Measurements from ENCODE around the gene HTD2.

HTD2 gene

GRCh38 chr3:58293516-58293915 lies 12.8 kb upstream of the HTD2 start:
- DNase-seq, result no peak

DNA sequence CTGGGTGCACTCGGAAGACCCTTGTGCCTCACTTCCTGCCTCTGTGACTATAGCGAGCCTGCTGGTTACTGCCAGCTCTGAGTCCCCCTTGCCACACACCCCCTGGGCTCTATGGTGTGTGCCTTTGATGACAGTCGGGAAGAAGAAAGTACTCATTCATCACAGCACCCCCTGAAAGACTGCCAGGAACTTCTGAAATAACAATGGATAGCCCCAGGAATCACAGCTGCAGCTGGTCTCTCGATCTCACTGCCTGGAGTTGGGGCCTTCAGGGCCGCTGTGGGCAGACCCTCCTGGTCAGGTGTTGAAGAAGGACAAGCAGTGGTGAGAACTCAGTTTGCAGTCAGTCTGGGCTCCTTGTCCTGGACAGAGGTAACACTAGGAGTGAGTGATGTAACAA lies 10.1 kb upstream of the HTD2 start:
- no peak for DNase-seq

DNA sequence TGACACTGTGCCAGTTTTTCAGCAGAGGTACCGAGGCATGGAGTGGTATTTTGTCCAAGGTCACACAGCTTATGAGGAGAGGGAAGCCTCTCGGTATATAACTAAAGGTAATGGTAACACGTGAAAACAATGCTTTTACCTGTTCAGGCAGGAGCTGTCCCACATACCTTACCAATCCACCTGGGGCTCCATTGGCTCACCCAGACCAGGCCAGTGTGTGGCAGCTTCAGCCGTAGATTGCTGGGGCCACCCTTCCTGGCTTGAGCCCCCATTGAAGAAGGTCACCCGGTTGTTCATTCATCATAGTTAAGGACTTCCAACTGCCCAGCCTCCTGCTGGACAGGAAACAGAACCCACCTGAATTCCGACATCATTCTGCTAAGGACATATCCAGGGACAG lies 9.5 kb upstream of the HTD2 start:
- DNase-seq, result no peak

DNA sequence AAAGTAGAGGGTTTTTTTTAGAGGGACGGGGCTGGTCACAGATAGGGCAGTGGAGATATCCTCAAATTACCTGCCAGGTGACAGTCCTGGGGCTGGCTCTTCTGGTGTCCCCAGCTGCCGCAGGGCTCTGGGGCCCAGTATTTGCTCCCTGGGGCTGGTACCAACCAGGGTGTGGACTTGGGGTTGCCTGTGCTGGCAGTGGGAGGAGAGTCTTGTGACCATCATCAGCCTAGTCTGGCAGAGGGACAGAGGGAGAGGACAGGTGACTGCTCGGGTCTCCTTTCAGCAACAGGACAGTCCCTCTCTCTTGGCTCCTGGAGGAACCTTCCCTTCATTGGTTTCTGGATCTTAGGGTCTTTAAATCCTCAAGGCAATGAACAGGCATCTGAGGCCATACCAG lies 8.1 kb upstream of the HTD2 start:
- no peak for DNase-seq

GRCh38 chr3:58299075-58299474 lies 7.2 kb upstream of the HTD2 start:
- no peak for DNase-seq

DNA sequence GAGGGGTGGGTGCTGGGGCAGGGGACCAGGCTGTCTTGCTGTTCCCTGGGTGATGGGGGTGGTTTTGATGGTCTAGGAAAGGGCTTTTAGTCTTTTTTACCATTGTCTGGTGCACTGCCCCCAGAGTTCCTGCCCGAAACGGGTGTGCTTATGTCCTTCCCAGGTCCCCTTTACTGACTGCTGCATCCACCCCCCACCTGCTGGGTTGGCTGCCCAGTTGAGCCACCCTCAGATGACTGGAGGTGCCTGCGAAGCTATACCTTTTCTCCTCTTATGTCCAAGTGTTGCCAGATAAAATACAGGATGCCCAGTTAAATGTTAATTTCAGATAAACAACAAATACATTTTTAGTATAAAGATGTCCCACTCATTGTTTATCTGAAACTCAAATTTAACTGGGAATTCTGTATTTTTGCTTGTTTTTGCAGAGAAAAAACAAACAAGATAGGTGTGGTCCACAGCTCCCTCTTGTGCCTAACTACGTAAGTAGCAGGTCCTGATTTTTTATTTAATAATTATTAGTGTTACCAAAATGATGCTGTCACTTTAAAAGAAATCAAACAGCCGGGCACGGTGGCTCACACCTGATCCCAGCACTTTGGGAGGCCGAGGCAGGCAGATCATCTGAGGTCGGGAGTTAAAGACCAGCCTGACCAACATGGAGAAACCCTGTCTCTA lies 6.3 kb upstream of the HTD2 start:
- DNase-seq, result no peak

GRCh38 chr3:58307639-58308215 lies 1.4 kb downstream of the HTD2 start:
- peak; percentile 10 for DNase-seq

GRCh38 chr3:58308728-58309127 lies 2.4 kb downstream of the HTD2 start:
- DNase-seq, result no peak

GRCh38 chr3:58317811-58318210 lies 11.5 kb downstream of the HTD2 start:
- DNase-seq, result no peak

DNA sequence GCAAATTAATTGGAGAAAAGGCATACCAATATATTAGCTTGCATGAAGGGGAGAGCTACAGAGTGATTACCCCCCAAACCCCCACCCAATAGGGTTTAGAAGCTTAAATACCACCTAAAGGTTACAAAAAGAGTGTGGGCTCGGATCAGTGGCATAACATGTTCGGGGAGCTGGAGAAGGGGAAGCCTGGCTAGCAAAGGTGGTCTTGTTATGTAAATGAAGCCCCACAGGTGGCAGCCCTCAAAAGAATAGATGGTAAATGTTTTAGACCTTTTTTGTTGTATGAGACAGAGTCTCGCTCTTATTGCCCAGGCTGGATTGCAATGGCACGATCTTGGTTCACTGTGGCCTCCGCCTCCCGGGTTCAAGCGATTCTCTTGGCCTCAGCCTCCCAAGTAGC lies 15.5 kb downstream of the HTD2 start:
- no peak for DNase-seq

DNA sequence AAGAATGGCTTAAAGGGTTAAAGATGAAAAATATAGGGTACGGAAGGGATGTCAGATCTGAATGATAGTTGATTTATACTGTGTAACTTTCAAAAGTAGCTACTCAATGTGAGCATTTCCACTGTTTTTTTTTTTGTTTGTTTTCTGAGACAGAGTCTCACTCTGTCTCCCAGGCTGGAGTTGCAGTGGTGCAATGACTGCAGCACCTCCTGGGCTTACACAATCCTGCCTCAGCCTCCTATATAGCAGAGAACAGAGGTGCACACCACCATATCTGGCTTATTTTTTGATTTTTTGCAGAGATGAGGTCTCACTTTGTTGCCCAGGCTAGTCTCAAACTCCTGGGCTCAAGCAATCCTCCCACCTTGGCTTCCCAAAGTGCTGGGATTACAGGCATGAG lies 16.5 kb downstream of the HTD2 start:
- no peak for DNase-seq

- no peak for DNase-seq
These were observed 17.4 kb downstream of the HTD2 start for GRCh38 chr3:58323529-58324390.

DNA sequence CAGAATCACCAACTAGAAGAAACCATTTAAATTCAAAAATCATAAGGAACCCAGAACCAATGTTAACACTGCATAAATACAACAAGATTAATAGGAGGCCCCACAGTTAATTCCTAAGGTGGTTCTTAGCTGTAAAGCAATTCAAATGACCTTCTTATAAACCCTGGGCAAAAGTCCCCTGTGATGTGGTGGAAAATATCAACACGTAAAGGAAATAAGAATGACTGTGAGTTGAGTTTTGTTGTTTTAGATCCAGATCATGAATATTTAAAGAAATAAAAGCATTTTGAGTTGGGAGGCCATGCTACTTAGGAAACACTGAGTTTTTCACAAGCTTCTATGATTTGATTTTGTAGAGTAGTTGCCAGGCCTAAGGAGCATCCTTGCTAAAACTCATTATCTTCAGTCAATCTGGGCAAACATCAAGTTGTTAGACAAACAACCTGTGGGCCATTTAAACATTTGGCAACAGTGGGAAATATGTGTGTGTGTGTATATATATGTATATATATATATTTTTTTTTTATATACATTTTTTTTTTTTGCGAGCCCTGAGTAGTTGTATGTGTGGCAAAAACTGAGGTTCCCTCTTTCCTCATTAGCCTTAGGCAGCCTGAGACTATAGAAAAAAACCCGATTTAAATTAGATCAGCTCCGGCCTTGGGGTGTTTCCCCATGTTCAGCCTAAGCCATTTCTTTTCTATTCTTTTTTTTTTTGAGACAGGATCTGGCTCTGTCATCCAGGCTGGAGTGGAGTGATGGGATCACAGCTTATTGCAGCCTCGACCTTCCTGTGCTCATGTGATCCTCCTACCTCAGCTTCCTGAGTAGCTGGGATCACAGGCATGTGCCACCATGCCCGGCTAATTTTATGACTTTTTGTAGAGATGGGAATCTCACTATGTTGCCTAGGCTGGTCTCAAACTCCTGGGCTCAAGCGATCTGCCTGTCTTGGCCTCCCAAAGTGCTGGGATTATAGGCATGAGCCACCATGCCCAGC lies 18.4 kb downstream of the HTD2 start:
- DNase-seq, result no peak

DNA sequence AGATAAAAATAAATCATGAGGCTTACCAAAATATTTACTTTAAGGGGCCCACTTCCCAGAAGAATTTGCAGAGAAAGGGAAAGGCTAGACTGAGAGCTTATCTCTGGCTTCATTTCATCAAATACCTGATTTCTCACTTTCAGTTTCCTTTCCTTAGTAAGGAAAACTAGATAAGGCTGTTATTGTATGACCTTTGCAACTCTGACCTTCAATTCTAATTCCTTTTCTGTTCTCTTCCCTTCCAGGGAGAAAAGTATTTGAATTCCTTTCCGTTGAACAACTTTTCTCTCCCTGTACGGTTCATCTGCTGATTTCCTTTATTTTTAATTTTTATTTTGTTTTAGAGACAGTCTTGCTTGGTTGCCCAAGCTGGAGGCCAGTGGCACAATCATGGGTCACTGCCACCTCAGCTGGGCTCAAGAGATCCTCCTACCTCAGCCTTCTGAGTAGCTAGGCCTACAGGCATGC lies 19.2 kb downstream of the HTD2 start:
- no peak for DNase-seq

DNA sequence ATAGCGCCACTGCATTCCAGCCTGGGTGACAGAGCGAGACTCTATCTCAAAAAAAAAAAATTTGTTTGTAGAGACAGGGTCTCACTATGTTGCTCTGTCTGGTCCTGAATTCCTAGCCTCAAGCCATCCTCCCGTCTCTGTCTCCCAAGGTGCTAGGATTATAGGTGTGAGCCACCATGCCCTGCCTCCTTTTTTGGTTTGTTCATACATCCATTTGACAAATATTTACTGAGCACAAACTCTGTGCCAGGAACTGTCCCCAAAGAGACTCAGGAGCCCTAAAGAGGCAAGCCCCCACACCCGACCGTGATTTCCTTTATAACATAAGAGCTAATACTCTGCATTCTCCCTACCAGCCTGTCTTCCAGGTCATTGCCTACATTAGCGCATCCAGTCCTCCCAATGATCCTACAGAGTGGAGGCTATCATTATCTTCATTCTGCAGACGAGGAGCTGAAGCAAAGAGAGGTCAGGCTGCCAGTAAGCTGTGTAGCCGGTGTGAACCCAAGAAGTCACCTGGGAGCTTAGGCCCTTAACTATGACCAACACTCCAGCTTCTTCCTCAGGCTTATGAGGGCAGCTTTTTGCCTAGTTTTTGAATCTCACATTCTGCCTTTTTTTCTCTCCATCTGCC lies 20.1 kb downstream of the HTD2 start:
- DNase-seq, result no peak

- DNase-seq, result no peak
These were observed 23.0 kb downstream of the HTD2 start for GRCh38 chr3:58329150-58329921.

DNA sequence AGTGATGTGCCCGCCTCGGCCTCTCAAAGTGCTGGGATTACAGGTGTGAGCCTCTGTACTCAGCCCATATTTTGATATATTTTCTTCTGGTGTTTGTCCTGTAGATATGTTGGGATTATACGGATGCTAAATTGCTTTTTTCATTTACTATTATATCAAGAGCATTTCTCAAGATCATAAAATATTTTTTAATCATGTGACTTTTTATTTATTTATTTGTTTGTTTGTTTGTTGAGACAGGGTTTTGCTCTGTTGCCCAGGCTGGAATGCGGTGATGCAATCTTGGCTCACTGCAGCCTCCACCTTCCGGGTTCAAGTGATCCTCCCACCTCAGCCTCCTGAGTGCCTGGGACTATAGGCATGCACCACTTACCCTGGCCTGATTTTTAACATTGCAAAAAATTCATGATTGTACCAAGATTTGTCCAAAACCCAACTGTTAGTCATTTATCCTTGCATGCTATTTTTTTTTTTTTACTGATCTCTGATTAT lies 23.6 kb downstream of the HTD2 start:
- DNase-seq, result no peak

DNA sequence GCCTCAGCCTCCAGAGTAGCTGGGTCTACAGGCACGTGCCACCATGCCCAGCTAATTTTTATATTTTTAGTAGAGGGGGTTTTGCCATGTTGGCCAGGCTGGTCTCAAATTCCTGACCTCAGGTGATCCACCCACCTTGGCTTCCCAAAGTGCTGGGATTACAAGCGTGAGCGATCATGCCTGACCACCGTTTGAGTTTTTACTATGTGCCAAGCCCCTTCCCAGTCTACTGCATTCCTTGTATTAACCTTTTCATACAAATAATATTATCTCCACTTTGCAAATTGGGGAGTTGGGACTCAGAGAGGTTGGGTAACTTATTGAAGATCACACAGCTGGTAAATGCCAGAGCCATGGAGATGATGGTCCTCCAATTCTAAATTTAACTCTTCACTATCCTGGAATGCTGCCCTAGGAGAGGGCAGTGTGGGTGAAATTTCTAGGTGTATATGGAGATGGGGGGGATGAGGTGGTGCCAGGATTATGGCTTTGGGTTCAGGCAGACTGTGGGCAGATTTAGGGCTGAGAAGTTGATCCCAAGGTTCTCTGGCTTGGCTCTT lies 25.4 kb downstream of the HTD2 start:
- DNase-seq, result no peak

DNA sequence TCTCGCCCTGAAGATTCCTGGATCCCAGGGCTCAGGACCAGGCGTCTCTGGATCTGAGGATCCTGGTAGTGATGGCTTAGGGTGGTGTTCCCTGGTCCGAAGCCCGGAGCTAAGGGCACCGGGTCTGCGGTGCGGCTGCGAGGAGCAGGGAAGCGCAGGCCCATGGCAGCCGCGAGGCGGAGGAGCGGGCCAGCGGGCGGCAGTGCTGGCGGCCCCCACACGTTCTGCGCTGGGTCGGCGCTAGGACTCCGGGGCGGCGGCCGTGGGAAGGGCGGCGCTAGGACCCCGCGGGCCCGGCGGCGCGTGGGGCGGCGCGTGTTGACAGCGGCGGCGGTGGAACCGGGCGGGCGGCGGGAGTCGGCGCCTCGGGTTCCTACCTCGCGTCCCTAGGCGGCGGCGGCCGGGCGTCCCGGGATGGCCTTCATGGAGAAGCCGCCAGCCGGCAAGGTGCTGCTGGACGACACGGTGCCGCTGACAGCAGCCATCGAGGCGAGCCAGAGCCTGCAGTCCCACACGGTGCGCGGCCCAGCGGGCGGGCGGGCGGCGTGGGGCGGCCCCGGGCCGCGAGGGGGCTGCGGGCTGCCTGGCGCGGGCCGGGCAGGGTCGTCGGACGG lies 26.4 kb downstream of the HTD2 start, which contains the start of gene PXK:
TSS of gene PXK (plus strand) at position 318 of the 614 bp plus-strand sequence. CDS start at position 415, 97 bp downstream.
- DNase-seq, result no peak

Measured in NCI-H1105 (cell line).